GM18499 (cell line): ENCODE data around the gene STEAP3.

Experiments used
- ATAC-seq: cut with Tn5 transposase; IDR thresholded peaks from one replicate; pipeline ENCODE4 v1.9.1; 2021; ENCODE audit warnings: moderate number of reproducible peaks; ENCODE audit not compliant: insufficient read depth, unreplicated experiment

Gene STEAP3, protein sequence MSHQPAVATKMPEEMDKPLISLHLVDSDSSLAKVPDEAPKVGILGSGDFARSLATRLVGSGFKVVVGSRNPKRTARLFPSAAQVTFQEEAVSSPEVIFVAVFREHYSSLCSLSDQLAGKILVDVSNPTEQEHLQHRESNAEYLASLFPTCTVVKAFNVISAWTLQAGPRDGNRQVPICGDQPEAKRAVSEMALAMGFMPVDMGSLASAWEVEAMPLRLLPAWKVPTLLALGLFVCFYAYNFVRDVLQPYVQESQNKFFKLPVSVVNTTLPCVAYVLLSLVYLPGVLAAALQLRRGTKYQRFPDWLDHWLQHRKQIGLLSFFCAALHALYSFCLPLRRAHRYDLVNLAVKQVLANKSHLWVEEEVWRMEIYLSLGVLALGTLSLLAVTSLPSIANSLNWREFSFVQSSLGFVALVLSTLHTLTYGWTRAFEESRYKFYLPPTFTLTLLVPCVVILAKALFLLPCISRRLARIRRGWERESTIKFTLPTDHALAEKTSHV

DNA sequence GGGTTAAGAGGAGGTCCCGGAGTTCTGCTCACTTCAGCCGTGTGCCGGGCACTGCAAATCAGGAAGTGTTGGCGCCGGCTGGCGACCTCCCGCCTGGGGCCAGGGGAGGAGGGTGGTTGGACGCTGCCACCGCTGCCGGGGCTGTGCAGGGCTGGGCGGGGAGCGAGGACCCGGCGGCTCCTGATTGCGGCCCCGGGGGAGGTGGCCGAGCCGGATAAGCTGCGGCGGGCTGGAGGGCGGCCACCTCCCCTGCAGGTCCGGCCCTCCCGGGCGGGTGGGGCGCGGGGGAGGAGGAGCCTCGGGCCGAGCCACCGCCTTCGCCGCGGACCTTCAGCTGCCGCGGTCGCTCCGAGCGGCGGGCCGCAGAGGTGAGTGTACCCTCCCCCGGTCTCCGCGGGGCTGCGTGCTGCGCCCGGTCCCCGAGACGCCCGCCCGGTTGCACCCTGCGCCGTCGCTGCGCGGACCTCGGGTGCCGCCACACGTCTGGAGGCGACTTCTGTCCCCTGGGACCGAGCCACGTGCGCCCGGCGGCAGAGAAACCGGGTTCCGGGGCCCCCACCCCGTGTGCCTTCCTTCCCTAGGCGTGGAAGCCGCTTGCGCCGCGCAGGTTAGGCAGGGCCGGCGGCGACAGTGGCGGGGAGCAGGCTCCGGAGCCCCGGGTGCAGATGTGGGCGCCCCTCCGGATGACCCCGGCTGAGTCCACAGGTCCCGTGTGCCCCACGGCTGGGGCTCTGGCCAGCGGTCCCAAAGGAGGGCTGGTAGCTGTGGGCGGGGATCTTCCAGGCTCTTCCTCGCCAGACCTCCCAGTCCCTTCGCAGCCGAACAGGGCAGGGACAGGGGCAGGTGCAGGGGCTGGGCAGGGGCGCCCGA is at the start of gene STEAP3:
Gene STEAP3, plus strand, starts transcription at position 314 of the 870 bp plus-strand sequence. CDS start 7,179 bp downstream, outside the sequence.
- ATAC-seq: peak; percentile 52

DNA sequence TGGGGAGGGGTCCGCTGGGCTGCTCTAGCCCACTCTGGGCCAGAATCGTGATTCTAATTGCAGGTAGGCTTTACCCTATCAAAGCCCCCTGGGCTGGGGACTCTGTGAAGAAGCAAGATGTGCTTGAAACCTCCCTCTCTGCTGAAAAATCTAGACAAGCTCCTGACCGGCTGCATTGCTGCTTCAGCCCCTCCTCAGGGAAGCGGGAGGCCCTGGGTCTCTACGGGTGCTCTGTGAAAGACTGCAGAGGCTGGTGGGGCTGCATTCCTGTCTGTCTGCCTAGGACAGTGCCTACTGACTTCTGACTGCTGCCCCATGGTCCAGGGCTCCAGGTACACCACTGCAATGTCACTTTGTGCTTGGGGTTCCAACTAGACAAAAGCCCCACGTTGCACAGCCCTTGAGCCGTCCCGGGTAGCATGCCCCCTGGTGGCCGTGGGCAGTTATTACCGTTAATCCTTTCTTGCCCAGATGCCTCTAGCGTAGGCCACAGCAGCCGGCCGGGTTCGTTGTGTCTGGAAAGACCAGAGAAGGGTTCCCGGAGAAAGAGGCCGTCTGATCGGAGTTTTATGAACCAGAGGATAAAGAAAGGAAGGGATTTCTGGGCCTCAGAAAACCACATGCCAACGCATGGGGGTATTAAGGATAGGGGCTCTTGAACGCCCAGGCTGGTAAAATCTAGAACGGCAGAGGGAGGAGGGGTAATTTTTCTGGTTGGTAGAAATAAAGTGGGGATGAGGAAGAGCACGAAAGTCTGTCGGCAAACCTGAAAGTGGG is 49.2 kb upstream of the STEAP3 start:
- peak; percentile 57 for ATAC-seq

DNA sequence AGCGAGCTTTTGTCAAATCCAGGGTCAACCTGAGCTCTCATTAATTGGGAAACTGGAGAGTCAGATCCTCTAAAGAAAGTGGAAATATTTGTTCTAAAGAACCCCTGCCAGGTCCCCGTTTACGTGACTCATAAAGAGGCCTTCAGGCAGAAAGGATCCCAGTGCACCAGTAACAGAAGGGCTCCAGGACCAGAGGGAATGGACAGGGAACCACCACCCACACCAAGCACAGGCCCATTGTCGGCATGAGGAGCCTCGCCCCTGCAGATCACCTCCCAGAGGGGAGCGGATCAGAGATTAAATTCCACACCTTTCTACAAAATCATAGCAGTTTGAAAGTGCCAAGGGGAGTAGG is 48.7 kb upstream of the STEAP3 start:
- ATAC-seq: no peak

DNA sequence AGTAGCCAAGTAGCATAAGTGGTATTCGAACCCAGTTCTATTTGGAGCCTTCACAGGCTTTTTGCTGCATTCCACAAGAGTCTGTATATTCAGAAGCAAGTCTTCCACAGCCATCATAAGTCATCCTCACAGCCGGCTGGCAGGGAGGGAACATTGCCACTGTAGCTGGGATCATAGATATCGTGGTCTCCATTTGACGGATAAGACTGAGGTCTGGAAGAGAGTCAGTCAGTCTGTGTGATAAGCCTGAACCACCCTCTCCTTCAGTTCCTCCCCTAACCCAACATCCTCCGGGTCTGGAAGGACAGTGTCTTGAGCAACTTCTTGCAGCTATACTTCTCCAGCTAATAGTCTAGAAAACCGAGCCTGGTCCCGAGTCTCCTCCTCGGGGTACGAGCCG is 48.1 kb upstream of the STEAP3 start:
- ATAC-seq: no peak

DNA sequence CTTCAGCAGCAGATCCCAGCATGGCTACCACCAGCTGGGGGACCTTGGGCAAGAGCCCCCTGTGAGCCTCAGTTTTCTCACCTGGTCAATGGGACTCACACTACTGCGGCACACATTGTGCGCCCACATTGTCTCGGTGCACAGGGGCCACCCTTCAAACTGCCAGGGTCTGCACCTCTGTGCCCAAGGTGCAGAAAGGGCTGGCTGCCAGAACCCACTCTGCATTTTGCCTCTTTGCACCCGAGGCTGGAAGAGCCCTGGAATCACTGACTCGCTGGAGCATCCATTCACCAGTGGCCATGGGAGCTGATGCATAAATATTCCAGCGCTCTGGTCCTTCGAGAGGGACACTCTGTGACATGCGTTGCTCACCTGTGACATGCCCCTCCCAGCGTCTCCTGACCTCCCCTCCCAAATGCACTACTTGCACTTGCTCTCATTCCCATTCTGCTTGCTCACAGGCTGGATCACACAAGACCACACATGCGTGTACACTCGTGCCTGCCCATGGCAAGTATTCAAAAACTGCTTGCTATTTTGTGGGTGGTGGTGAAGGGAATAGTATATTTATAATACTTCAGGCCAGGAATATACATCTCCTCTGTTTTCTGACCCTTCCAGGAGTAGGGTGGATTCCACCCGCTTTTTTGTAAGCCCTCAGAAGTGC is 46.3 kb upstream of the STEAP3 start:
- no peak for ATAC-seq

DNA sequence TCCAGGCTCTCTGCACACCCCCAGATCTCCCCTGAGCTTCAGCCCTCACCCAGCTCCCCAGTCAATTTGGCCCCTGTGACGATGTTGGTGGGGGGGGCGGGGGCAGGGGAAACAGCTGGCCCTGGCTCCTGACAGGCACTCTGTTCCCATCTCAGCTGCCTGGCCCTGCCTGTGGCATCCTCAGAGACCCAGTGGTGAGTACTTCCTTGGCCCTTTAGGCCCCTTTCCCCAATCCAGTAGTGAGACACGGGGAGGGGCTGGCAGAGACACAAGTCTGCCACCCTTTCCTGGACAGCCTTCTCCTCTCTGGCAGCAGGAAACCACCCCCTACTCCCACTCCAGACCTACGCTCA is 45.8 kb upstream of the STEAP3 start:
- ATAC-seq: no peak

DNA sequence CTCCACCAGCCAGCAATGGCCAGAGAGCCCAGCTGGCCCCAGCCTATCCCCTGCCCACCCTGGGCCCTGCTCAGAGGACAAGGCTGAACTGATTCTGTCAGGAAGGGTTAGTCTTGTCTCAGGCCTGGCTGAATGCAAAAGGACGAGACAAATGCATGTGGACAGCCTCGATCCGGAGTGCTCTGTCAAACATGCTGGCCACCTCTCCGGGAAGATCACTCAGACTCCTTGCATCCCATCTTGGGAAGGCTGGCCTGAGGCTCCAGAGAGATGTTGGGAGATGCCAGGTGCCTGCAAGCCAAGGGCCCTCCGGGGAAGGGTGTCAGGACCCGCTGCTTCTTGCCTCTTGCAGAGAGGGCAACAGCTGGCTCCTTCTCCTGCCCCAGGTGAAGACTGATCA is 44.9 kb upstream of the STEAP3 start:
- ATAC-seq: no peak

DNA sequence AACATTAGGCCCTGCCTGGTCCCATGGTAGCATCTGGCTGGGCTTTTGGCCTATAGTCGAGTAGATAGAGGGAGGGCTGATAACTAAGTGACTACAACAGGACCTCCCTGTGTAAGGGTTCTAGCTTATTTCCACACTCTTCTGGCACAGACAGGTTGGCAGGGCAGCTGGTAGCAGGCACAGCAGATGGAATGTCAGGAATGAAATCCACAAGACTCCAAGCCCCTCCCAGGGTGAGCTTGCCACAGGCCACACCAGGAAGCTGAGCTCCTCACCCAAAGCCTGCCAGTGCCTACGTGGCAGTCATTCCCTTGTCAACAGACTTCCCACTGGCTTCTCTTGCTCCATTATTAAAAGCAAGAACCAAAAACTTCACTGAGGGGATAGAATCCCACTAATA is 44.4 kb upstream of the STEAP3 start:
- no peak for ATAC-seq

DNA sequence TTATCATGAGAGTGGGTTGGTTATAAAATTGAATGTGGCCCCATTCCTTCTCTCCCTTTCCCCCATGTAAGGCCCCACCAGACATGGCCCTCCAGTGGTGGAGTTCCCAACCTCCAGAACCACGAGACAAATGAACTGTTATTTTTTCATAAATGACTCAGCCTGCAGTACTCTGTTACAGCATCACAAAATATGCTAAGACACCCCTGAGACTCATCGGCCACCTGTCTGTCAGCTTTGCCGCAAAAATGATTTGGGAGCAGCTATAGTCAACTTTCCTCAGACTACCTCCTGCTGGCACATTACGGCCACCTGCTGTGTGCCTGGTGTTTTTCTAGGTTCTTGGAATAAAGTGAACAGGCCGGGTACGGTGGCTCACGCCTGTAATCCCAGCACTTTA is 43.6 kb upstream of the STEAP3 start:
- ATAC-seq: no peak

DNA sequence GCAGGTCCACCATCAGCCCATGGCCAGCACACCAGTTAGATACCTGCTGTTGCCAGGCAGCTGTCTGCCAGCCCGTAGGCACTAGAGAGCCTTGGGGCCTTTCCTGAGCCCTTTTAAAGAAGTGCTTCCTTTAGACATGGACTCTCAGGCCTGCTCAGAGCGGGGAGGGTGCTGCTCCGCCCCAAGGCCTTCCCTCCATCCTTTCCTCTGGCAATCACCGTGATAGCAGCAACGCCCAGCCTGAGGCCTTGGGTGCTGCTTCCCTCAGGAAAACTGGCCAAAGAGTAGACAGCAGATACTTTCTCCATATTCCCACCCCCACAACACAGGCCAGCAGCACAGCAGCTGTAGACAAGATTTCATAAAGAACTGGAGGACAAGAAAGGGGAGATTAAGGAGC is 42.7 kb upstream of the STEAP3 start:
- ATAC-seq: no peak

DNA sequence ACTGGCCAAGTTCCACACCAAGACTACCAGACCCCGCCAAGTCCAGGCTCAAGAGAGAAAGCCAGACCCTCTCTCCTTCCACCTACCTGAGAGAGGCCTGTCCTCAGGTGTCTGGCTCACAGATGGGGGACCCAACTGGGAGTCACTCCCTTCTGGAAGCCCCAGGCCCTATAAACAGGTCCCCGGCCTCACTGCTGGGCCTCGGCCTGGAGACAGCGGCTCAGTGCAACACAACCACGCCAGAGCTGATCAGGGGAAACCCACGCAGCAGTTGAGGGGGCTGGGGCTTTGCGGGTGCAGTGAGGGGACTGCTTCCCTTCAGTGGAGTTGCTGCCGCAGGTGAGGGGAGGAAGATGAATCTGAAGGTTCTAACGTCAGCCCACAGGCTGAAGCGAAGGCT is 42.2 kb upstream of the STEAP3 start:
- ATAC-seq: no peak

DNA sequence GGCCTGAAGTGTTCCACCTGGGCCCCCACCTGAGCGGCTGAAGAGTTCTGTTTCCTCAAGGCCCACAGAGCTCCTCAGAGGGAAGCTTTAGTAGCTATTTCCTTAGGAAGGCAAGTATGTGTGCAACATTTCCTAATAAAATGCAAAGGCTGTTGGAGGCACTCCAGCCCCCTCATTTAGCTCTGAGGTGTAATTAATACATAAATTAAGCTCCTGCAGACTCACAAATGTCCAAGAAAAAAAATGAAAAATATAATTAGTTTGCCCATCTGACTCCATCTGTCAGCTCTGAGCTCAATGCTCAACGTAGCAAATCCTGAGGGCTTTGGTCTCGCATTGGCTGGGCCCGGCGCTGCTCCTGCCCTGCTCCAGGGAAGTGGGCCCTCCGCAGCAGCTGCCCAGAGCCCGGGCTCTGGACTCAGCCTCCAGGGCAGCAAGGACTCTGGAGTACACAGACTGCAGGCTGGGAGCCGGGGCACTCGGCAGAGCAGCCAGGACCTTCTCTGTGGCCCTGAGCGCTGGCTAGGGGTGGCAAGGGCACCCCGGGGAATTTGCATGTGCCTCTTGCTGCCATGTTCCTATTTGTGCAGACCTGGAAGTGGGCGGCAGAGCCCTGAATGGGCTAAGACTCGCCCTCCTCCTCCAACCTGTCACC is 41.7 kb upstream of the STEAP3 start:
- ATAC-seq: no peak

DNA sequence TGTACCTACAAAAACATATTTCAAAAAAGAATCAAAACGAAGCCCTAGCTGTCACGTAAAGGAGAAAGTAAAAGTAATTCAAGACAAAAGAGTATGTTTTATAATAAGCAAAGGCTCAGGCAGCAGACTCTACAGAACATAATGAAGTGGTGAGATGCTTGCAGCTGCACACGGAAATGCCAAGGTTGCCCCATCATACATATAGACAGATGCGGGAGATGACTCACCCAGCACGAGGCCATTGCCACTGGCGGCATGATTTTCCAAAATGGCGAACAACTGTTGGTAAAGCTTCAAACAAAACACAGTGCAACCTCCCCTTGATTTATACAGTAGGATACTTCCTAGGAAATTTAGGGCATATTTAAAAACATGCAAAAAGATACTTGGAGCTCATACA is 39.1 kb upstream of the STEAP3 start:
- no peak for ATAC-seq

DNA sequence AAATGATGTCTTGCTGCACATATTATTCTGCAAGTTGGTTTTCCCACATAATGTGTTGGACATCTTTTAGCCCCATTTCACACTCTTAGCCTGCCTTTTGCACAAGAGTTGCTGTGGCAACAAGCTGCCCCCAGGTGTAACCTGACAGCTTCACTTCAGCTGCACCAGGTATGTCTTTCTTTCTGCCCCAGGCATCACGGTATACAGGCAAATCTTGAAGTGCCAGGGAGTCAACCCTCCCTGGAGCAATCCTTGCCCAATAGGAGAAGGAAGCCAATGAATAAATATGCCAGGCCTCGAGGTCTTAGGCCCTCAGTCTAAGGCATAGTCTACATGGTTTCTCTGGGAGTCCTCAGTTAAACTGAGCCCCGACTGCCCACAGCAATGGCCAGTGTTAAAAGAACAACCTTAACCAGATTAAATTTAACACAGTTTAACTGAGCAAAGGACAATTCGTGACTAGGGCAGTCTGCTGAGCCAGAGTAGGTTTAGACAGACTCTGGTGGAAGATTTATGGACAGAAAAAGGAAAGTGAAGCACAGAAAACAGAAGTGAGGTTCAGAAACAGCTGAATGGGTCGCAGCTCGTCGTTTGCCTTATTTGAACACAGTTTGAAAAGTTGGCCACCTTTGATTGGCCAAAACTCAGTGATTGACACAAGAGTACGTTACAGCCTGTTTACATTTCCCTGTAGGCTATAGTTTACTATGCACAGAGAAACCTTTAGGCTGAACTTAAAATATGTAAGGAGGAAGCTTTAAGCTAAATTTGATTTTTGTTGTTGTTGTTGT is 33.1 kb upstream of the STEAP3 start:
- no peak for ATAC-seq

DNA sequence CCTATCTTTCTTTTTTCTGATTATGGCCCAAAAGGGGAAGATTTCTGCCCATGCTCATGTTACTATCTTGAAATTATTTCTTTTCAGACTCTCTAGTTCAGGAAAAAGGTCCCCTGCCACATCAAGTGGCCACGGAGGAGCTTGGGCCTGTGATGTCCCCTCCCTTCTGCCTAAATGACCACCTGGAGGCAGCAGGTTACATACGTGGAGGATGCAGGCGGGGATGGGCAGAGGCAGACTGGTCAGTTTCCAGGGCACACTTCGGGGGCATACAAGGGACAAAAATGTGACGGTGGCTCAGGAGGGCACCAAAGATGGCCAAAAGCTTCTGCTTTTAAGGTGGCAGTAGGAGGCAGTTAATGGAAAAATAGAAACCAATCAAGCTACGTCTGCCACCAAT is 30.7 kb upstream of the STEAP3 start:
- ATAC-seq: no peak

DNA sequence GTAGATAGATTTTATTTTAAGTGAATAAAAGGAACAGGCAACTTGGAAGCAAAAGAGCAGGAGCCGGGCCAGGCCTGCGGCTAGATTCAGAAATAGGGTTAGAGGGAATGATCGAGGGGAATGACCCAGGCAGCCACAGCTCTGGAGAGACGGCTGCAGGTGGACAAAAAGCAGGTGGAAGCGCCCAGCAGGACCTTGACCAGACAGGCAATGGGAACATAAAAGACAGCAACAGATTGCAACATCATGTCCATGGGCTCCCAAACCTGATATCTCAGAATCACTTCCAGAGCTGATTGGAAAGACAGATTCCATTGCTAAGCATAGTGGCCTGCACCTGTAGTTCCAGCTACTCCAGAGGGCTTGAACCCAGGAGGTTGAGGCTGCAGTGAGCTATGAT is 28.6 kb upstream of the STEAP3 start:
- ATAC-seq: no peak

DNA sequence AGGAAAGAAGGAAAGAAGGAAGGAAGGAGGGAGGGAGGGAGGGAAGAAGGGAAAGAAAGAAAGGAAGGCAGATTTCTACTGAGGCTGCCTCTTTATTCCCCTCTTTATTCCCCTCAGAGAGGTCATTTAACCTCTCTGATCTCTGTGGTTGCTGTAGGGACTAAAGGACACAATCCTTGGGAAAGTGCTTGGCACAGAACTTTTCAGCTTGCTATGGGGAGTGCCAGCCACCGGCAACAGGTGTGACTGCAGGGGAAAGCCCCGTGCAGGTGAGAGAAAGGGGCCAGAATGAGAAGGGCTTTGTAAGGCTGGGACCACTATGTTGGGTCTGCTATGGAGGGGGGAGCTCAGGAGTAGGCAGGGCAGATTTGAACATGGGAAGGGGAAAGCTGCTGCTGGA is 27.7 kb upstream of the STEAP3 start:
- no peak for ATAC-seq

DNA sequence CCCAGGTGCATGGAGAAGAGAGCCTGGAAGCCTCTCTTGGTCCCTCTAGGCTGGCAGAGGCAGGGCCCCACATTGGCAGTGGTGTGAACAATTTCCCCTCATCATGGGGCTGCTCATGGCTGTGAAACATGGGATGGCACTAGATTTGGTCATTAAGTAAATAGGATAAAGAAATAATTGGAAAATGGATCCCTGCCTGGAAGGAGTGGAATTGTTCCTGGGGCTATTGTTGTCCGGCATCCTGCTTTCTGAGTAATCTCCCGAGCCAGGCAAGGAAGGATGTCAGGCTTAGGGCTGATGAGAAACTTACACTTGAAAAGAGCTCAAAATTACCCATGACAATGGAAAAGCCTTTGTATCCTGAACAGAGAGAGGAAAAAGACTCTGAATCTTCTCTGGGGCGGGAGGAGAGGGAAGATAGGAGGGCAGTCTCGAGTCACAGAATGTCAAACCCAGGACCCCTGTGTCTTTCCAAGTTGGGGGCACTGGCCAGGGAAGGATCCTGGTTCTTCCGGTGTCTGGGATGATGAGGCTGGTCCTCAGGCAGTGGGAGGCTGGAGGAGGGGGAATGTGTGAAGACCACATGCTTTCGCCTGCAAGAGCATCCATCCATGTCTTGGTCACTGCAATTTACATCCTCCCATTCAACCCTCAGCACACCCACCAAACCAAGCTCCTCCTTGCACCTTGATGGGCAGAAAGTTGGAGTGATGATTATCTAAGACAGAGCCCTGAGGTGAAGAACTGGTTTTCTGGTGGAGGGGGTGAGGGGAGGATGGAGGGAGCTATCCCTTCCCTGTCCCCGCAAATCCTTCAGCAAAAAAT is 27.1 kb upstream of the STEAP3 start:
- no peak for ATAC-seq
